SU-DHL-6 (cell line): ENCODE data around the gene DNAJB2.

Experiments
- H2AFZ ChIP-seq: fragments of 200-600 bp; sonication (generic); 2 replicates; pipeline ENCODE4 v1.6.1; 2014; ENCODE audit warnings: low read depth, mild to moderate bottlenecking, moderate library complexity, mixed read lengths, antibody characterized with exemption, low read length; ENCODE audit not compliant: severe bottlenecking
- H3F3A ChIP-seq: fragments of 200-600 bp; shearing (Covaris generic); 2 replicates; pipeline ENCODE4 v1.6.0; 2016; ENCODE audit warnings: antibody characterized with exemption, mild to moderate bottlenecking; ENCODE audit not compliant: insufficient read depth
- H3K27ac ChIP-seq: fragments of 200-600 bp; sonication (generic); 2 replicates; pipeline ENCODE4 v1.5.1; 2016; ENCODE audit warnings: low read depth, mild to moderate bottlenecking, low read length, moderate library complexity, mixed read lengths
- H3K27me3 ChIP-seq: fragments of 200-600 bp; sonication (generic), shearing (Covaris generic); 2 replicates; pipeline ENCODE4 v1.6.0; 2014; ENCODE audit warnings: mild to moderate bottlenecking, low read length
- H3K36me3 ChIP-seq: fragments of 200-600 bp; sonication (generic); 2 replicates; pipeline ENCODE4 v1.6.1; 2014; ENCODE audit warnings: mild to moderate bottlenecking, low read length, mixed read lengths
- H3K4me2 ChIP-seq: fragments of 300-600, 200-600 bp; shearing (Covaris generic), sonication (generic); 2 replicates; pipeline ENCODE4 v1.6.0; 2014; ENCODE audit warnings: low read length, low read depth, mild to moderate bottlenecking; ENCODE audit not compliant: poor library complexity, severe bottlenecking
- H3K4me3 ChIP-seq: fragments of 200-600 bp; sonication (generic); 2 replicates; pipeline ENCODE4 v1.5.1; 2014; ENCODE audit warnings: antibody characterized with exemption, low read length, mild to moderate bottlenecking, mixed read lengths; ENCODE audit not compliant: insufficient read depth, poor library complexity, severe bottlenecking
- H3K79me2 ChIP-seq: fragments of 200-600 bp; sonication (generic); 2 replicates; pipeline ENCODE4 v1.6.1; 2014; ENCODE audit warnings: mild to moderate bottlenecking, low read length, moderate library complexity; ENCODE audit not compliant: insufficient read depth
- H3K9ac ChIP-seq: fragments of 200-600 bp; sonication (generic); 2 replicates; pipeline ENCODE4 v1.7.0; 2014; ENCODE audit warnings: mild to moderate bottlenecking, low read length
- H3K9me2 ChIP-seq: fragments of 200-600 bp; sonication (generic); replicated peaks from 2 replicates; pipeline ENCODE4 v1.6.1; 2014; ENCODE audit warnings: low read length; ENCODE audit not compliant: insufficient read depth
- H3K9me3 ChIP-seq: fragments of 200-600 bp; sonication (generic); 2 replicates; pipeline ENCODE4 v1.6.1; 2014; ENCODE audit warnings: low read length, mixed read lengths; ENCODE audit not compliant: insufficient read depth
- H4K20me1 ChIP-seq: fragments of 200-600 bp; sonication (generic); 2 replicates; pipeline ENCODE4 v1.6.1; 2014; ENCODE audit warnings: low read depth, mild to moderate bottlenecking, antibody characterized with exemption, low read length, moderate library complexity, mixed read lengths
- EZH2phosphoT487 ChIP-seq: fragments of 200-600 bp; sonication (generic), shearing (Covaris generic); conservative IDR thresholded peaks from 2 replicates; pipeline ENCODE4 v1.6.1; 2018; ENCODE audit warnings: mild to moderate bottlenecking, antibody characterized with exemption, low read length, moderate library complexity, mixed read lengths
- TF ChIP-seq, protein P1 (sequence below): fragments of 200-600 bp; sonication (generic); IDR thresholded peaks from one replicate; pipeline ENCODE4 v1.5.1; 2017; ENCODE audit warnings: antibody characterized with exemption, mild to moderate bottlenecking, low read length, moderate library complexity; ENCODE audit not compliant: insufficient read depth, poor library complexity, severe bottlenecking

The DNAJB2 gene

DNA sequence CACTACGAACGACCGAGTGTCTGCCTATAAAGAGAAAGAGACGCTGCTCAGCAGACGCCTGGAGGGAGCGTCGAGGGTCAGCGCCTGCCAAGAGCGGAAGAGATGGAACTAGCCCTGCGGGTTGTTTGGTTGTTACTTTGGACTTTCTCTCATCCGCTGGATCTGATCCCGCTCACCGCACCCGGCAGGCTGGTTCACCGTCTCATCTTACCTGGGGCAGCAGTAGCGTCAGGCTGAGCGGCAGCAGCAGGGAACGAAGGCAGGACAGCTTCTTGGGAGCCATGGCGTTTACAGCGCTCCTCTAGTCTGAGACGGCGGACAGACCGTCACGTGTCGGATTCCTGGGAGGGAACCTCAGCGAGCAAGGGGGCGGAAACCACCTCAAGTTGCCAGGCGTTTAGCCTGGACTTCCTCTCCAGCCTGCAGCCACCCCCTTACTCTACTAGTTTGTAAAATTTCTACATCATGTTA, 35.8 kb upstream of the DNAJB2 start:
- Histone ChIP-seq H4K20me1 (no peaks in the 10 kb centered on the region), H3K4me3 (no peak overlapping the region), H3K9me2 (no peaks in the 10 kb centered on the region), H3K79me2 (no peaks in the 10 kb centered on the region), H2AFZ (no peak overlapping the region), H3K36me3 (no peaks in the 10 kb centered on the region), H3K27ac (no peak overlapping the region), H3K27me3 (no peaks in the 10 kb centered on the region), H3K9ac (no peak overlapping the region), H3K4me2 (no peak overlapping the region), H3K9me3 (no peaks in the 10 kb centered on the region), H3F3A (peaks cover 3% of the 10 kb centered on the region; the same call in 1 of the 2 replicates)
- TF ChIP-seq, protein P1, sequence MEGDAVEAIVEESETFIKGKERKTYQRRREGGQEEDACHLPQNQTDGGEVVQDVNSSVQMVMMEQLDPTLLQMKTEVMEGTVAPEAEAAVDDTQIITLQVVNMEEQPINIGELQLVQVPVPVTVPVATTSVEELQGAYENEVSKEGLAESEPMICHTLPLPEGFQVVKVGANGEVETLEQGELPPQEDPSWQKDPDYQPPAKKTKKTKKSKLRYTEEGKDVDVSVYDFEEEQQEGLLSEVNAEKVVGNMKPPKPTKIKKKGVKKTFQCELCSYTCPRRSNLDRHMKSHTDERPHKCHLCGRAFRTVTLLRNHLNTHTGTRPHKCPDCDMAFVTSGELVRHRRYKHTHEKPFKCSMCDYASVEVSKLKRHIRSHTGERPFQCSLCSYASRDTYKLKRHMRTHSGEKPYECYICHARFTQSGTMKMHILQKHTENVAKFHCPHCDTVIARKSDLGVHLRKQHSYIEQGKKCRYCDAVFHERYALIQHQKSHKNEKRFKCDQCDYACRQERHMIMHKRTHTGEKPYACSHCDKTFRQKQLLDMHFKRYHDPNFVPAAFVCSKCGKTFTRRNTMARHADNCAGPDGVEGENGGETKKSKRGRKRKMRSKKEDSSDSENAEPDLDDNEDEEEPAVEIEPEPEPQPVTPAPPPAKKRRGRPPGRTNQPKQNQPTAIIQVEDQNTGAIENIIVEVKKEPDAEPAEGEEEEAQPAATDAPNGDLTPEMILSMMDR: no peak
- TF ChIP-seq EZH2phosphoT487: no peak

DNA sequence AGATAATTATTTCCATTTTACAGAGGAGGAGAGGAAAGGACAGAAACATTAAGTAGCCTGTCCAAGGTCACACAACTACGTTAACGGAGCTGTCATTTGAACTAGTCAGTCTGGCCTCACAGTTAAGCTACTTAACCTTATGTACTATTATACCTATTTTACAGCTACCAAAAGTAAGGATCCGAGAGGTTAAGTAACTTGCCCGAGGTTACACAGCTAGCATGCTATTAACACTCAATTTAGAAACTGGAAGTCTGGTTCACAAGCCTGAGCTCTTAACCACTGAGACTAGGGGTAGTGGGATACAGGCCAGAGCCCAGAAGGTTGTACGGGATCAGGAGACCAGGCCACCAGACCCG, 34.4 kb upstream of the DNAJB2 start:
- no peak for TF ChIP-seq EZH2phosphoT487
- TF ChIP-seq, protein P1: no peak
- Histone ChIP-seq H3K9ac (peak overlapping the region; percentile 85), H4K20me1 (no peaks in the 10 kb centered on the region), H3K4me3 (peak overlapping the region; percentile 79), H3K27me3 (no peaks in the 10 kb centered on the region), H3K9me2 (no peaks in the 10 kb centered on the region), H3F3A (peaks cover 3% of the 10 kb centered on the region; the same call in 1 of the 2 replicates), H2AFZ (peak overlapping the region; percentile 93), H3K9me3 (no peaks in the 10 kb centered on the region), H3K36me3 (no peaks in the 10 kb centered on the region), H3K4me2 (peak overlapping the region; percentile 72), H3K79me2 (0 out of 2 replicates have a peak, but pooled peaks cover under 1% of the 10 kb centered on the region), H3K27ac (no peak overlapping the region)

DNA sequence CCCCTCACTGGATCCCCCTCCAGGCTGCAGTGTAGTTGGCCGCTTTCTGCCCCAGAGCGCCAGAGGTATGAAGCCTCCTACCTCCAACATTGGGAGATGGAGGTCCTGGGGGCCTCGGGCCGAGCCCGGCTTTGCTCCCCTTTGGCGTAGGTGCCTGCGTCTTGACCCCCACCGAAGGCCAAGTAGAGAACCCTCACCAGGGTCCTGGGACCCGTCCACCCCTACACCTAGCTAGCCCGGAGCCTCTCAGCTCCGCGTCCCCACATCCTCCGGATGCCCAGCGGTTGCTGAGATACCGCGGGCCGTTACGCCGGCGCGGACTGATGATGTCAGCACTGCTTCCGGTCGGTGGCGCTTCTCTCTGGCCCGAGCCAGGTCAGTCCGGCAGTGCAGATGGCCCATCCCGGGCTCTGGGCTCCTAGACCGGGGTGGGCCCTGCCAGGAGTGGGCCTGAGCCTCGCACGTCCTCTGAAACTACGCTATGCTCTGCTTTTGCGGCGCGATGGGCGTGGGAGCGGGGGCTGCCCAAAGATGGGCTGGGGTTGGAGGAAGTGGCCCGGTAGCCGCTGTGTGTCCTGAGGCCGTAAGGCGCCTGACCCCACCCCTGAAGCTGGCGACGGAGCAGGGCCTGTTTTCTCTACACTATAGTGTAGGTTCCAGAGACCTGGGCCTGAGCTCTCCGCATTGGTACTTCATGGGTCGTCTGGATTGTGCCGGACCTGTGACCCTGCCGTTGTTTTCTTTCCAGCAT, 33.8 kb upstream of the DNAJB2 start, which contains the start of the genes GLB1L and STK16:
Gene GLB1L (minus strand): TSS at position 297 of the 751 bp plus-strand sequence. CDS start 1,871 bp downstream, outside the sequence.
Gene STK16 (plus strand): TSS at position 332 of the 751 bp plus-strand sequence. CDS start 521 bp downstream, outside the sequence.
- Histone ChIP-seq H3K79me2 (peaks cover 3% of the 10 kb centered on the region; the same call in 1 of the 2 replicates), H3K27me3 (no peaks in the 10 kb centered on the region), H2AFZ (peak within 1 kb of the TSS; percentile 93), H3K9me2 (no peaks in the 10 kb centered on the region), H3K9ac (peak within 1 kb of the TSS; percentile 85), H3K9me3 (no peaks in the 10 kb centered on the region), H3K4me2 (peak within 1 kb of the TSS; percentile 72), H3K27ac (peak within 1 kb of the TSS; percentile 38), H4K20me1 (no peaks in the 10 kb centered on the region), H3F3A (peaks cover 3% of the 10 kb centered on the region; the same call in 1 of the 2 replicates), H3K36me3 (no peaks in the 10 kb centered on the region), H3K4me3 (peak within 1 kb of the TSS; percentile 79)
- no peak for TF ChIP-seq EZH2phosphoT487
- TF ChIP-seq, protein P1: no peak
